Neural crest cell (in vitro differentiated cells): ENCODE data around the gene DUSP7. TPM values are rescaled to one million over a fixed set of nuclear protein-coding genes. Genes with fewer than 3 reads are reported as not detected.

Source experiments
- DNase-seq: peaks from one replicate; pipeline ENCODE4 v3.0.0; 2021; ENCODE audit warnings: low read depth, mixed read lengths, low spot score
- H3K27ac Mint-ChIP-seq: one replicate; pipeline ENCODE4 v1.8.0; 2021; ENCODE audit warnings: mild to moderate bottlenecking, mixed read lengths; ENCODE audit not compliant: unreplicated experiment
- H3K27me3 Mint-ChIP-seq: 2 replicates; pipeline ENCODE4 v1.8.0; 2021; ENCODE audit warnings: low read depth, mild to moderate bottlenecking, mixed read lengths
- H3K36me3 Mint-ChIP-seq: 2 replicates; pipeline ENCODE4 v1.8.0; 2021; ENCODE audit warnings: low read depth, mild to moderate bottlenecking, mixed read lengths
- H3K4me1 Mint-ChIP-seq: 2 replicates; pipeline ENCODE4 v1.8.0; 2021; ENCODE audit warnings: mixed read lengths
- H3K4me3 Mint-ChIP-seq: one replicate; pipeline ENCODE4 v1.8.0; 2021; ENCODE audit warnings: mild to moderate bottlenecking, mixed read lengths
- H3K9me3 Mint-ChIP-seq: 2 replicates; pipeline ENCODE4 v1.8.0; 2021; ENCODE audit warnings: mixed read lengths
- CTCF ChIP-seq: fragments of 200-600 bp; sonication (generic); conservative IDR thresholded peaks from 2 replicates; pipeline ENCODE4 v1.5.0; 2021; ENCODE audit warnings: antibody characterized with exemption, mild to moderate bottlenecking
- total RNA-seq: library from RNA; stranded (reverse); gene quantifications from 2 replicates; pipeline ENCODE4 v1.2.1, GENCODE V29; 2021

DUSP7 gene
- total RNA-seq, 1 donor from 2014 or later = 24.2 TPM

- Mint-ChIP-seq H3K27ac (peak overlapping the region; percentile 43), H3K4me1 (peaks cover 32% of the 10 kb centered on the region), H3K9me3 (no peaks in the 10 kb centered on the region), H3K36me3 (no peaks in the 10 kb centered on the region), H3K27me3 (no peaks in the 10 kb centered on the region), H3K4me3 (peak overlapping the region; percentile 32)
- no peak for TF ChIP-seq CTCF
- DNase-seq = no peak
Observed at GRCh38 chr3:52041118-52041731, 15.1 kb downstream of the DUSP7 start.

- H3K27ac Mint-ChIP-seq = peak overlapping the region; percentile 95
Observed at GRCh38 chr3:52040600-52040999, 15.8 kb downstream of the DUSP7 start.

GRCh38 chr3:52039846-52040245, 16.5 kb downstream of the DUSP7 start:
- Mint-ChIP-seq H3K4me3 (peak overlapping the region; percentile 27), H3K9me3 (no peaks in the 10 kb centered on the region), H3K36me3 (no peaks in the 10 kb centered on the region), H3K4me1 (peaks cover 20% of the 10 kb centered on the region), H3K27me3 (no peaks in the 10 kb centered on the region), H3K27ac (peak overlapping the region; percentile 98)
- peak; percentile 72 for DNase-seq
- no peak for TF ChIP-seq CTCF

More at GRCh38 chr3:52040600-52040999, 15.8 kb downstream of the DUSP7 start:
- Mint-ChIP-seq H3K36me3 (no peaks in the 10 kb centered on the region), H3K9me3 (no peaks in the 10 kb centered on the region), H3K4me1 (peaks cover 28% of the 10 kb centered on the region), H3K27me3 (no peaks in the 10 kb centered on the region), H3K4me3 (peak overlapping the region; percentile 32)
- no peak for TF ChIP-seq CTCF
- DNase-seq = no peak

- no peak for TF ChIP-seq CTCF
- Mint-ChIP-seq H3K36me3 (no peaks in the 10 kb centered on the region), H3K4me3 (peak overlapping the region; percentile 76), H3K27ac (peak overlapping the region; percentile 98), H3K4me1 (peaks cover 20% of the 10 kb centered on the region), H3K9me3 (no peaks in the 10 kb centered on the region), H3K27me3 (no peaks in the 10 kb centered on the region)
- DNase-seq = no peak
Observed at GRCh38 chr3:52039426-52039825, 16.9 kb downstream of the DUSP7 start.

GRCh38 chr3:52038227-52038626, 18.1 kb downstream of the DUSP7 start:
- TF ChIP-seq CTCF = no peak
- DNase-seq = no peak
- Mint-ChIP-seq H3K36me3 (no peaks in the 10 kb centered on the region), H3K4me3 (no peak overlapping the region), H3K4me1 (peaks cover 20% of the 10 kb centered on the region), H3K27ac (no peak overlapping the region), H3K27me3 (no peaks in the 10 kb centered on the region), H3K9me3 (no peaks in the 10 kb centered on the region)
